Keratinocyte (primary cell): ENCODE results near the gene SYNE1. TPM values are rescaled to one million over a fixed set of nuclear protein-coding genes. Genes with fewer than 3 reads are reported as not detected.
A peak's percentile ranks its signal among the peaks of the same experiment; 100 is the strongest.

Experiments used
- DNase-seq: peaks from one replicate; pipeline ENCODE4 v3.0.0-alpha.2; 2011; ENCODE audit warnings: low read depth, missing footprints, low spot score
- FAIRE-seq: peaks from 2 replicates; lab custom pipeline; 2011; peaks lifted over from hg19 to GRCh38; lab: Jason Lieb, UNC
- H2AFZ ChIP-seq: 2 replicates; pipeline ENCODE4 v1.6.0; 2012; ENCODE audit warnings: low read length, control low read depth, inconsistent platforms; ENCODE audit not compliant: control insufficient read depth
- H3K27ac ChIP-seq: 2 replicates; pipeline ENCODE4 v1.5.1; 2011; ENCODE audit warnings: low read length; ENCODE audit not compliant: control insufficient read depth, insufficient read depth
- H3K27me3 ChIP-seq: 3 replicates; pipeline ENCODE4 v1.6.0; 2011; ENCODE audit warnings: low read length; ENCODE audit not compliant: control insufficient read depth, insufficient read depth; ENCODE audit errors: extremely low read depth
- H3K36me3 ChIP-seq, 2 experiments: 2 replicates in 1 of 2; 3 replicates in 1 of 2; pipeline ENCODE4 v1.5.1; 2011; ENCODE audit warnings: low read length in 2 of 2, mild to moderate bottlenecking in 1 of 2; ENCODE audit not compliant: control insufficient read depth in 2 of 2, insufficient read depth in 2 of 2; ENCODE audit errors: extremely low read depth in 1 of 2
- H3K4me1 ChIP-seq: 3 replicates; pipeline ENCODE4 v1.5.1; 2011; ENCODE audit warnings: low read length; ENCODE audit not compliant: control insufficient read depth, insufficient read depth; ENCODE audit errors: extremely low read depth
- H3K4me2 ChIP-seq: 3 replicates; pipeline ENCODE4 v1.6.0; 2011; ENCODE audit warnings: low read depth, low read length; ENCODE audit not compliant: control insufficient read depth, insufficient read depth; ENCODE audit errors: extremely low read depth
- H3K4me3 ChIP-seq, 3 experiments: fragments of 200-600 bp in 1 of 3; sonication (generic) in 1 of 3; 2 replicates in 2 of 3; 3 replicates in 1 of 3; pipeline ENCODE4 v1.5.1; 2011 to 2016; ENCODE audit warnings: low read length in 3 of 3, mild to moderate bottlenecking in 3 of 3, control low read depth in 2 of 3, inconsistent platforms in 1 of 3, low read depth in 1 of 3, mixed read lengths in 1 of 3, mixed run types in 1 of 3, moderate library complexity in 1 of 3; ENCODE audit not compliant: control insufficient read depth in 2 of 3, insufficient read depth in 2 of 3; ENCODE audit errors: extremely low read depth in 1 of 3
- H3K79me2 ChIP-seq: 2 replicates; pipeline ENCODE4 v1.6.0; 2012; ENCODE audit warnings: low read length; ENCODE audit not compliant: control insufficient read depth, insufficient read depth
- H3K9ac ChIP-seq: 3 replicates; pipeline ENCODE4 v1.6.0; 2011; ENCODE audit warnings: low read length; ENCODE audit not compliant: control insufficient read depth, insufficient read depth; ENCODE audit errors: extremely low read depth
- H3K9me1 ChIP-seq: 3 replicates; pipeline ENCODE4 v1.6.0; 2011; ENCODE audit warnings: low read length; ENCODE audit not compliant: control insufficient read depth, insufficient read depth; ENCODE audit errors: extremely low read depth
- H3K9me3 ChIP-seq: 2 replicates; pipeline ENCODE4 v1.5.1; 2012; ENCODE audit warnings: low read depth, low read length; ENCODE audit not compliant: control insufficient read depth
- H4K20me1 ChIP-seq: 3 replicates; pipeline ENCODE4 v1.6.0; 2011; ENCODE audit warnings: low read length; ENCODE audit not compliant: control insufficient read depth, insufficient read depth; ENCODE audit errors: extremely low read depth
- EZH2 ChIP-seq: IDR thresholded peaks from one replicate; pipeline ENCODE4 v1.6.1; 2012; ENCODE audit warnings: inconsistent platforms, mild to moderate bottlenecking, low read length, moderate library complexity
- dilution Hi-C: fragments of 300-500 bp; cut with MboI; formaldehyde crosslinking; loops from one replicate; pipeline ENCODE4 v1.7.0; 2020; ENCODE audit warnings: low sequenced_read_pairs; ENCODE audit not compliant: extremely low pct_ligation_motif_present
- polyA plus RNA-seq, 5 experiments: library from polyadenylated mRNA; depleted of rRNA in 3 of 5; stranded (reverse) in 3 of 5; stranded (forward) in 1 of 5; unstranded in 1 of 5; fragments of >200 nt; gene quantifications; 1 replicate in 1 of 5; 2 replicates in 3 of 5; 3 replicates in 1 of 5; pipeline versions ENCODE4 v1.2.1 to v1.2.3, GENCODE V29; 2011 to 2012; ENCODE audit warnings: missing spikeins in 2 of 5, low read depth in 1 of 5, low replicate concordance in 1 of 5
- TF ChIP-seq, protein P1 (sequence below), 3 experiments: IDR thresholded peaks in 1 of 3; conservative IDR thresholded peaks in 1 of 3; optimal IDR thresholded peaks in 1 of 3; 2 replicates in 2 of 3; 3 replicates in 1 of 3; pipeline versions ENCODE3 to v1.5.1; 2011; ENCODE audit warnings: low read length in 3 of 3, mild to moderate bottlenecking in 3 of 3, moderate library complexity in 2 of 3, control low read depth in 1 of 3, inconsistent platforms in 1 of 3; ENCODE audit not compliant: insufficient read depth in 2 of 3; ENCODE audit errors: extremely low read depth in 1 of 3

Gene SYNE1
- polyA plus RNA-seq, 1 donor (not counting 4 experiments of a cell fraction or from before 2014, with no cell fraction given): 4.0 TPM

DNA sequence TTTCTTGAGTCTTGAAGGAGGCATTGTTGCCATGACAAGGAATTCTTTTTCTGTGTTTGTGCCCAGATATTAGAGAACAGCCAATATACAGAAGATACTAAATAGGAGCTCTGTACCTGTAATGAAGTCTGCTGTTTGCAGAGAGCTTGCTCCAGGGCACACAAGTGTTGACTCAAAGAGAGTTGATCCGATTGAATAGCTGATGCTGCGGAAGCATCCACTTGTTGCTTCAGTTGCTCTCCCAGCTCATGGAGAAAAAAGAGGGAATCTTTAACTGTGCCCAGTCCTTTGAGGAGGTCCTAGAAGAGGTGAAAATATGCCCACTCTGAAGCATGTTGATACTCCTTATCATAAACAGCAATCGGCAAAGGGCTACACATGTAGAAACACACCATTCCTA lies 418.3 kb downstream of the SYNE1 start:
- H3K79me2 ChIP-seq: no peaks in the 10 kb centered on the region
- H3K9me3 ChIP-seq: peaks cover 12% of the 10 kb centered on the region
- H3K9me1 ChIP-seq: no peaks in the 10 kb centered on the region
- DNase-seq (no peak), FAIRE-seq (peak; percentile 39)
- TF ChIP-seq EZH2: no peak
- TF ChIP-seq, protein P1, sequence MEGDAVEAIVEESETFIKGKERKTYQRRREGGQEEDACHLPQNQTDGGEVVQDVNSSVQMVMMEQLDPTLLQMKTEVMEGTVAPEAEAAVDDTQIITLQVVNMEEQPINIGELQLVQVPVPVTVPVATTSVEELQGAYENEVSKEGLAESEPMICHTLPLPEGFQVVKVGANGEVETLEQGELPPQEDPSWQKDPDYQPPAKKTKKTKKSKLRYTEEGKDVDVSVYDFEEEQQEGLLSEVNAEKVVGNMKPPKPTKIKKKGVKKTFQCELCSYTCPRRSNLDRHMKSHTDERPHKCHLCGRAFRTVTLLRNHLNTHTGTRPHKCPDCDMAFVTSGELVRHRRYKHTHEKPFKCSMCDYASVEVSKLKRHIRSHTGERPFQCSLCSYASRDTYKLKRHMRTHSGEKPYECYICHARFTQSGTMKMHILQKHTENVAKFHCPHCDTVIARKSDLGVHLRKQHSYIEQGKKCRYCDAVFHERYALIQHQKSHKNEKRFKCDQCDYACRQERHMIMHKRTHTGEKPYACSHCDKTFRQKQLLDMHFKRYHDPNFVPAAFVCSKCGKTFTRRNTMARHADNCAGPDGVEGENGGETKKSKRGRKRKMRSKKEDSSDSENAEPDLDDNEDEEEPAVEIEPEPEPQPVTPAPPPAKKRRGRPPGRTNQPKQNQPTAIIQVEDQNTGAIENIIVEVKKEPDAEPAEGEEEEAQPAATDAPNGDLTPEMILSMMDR (optimal IDR thresholded peaks at IDR 0.05 in 1 of 3, IDR thresholded peaks at IDR 0.05 in 1 of 3, conservative IDR thresholded peaks at IDR 0.05 in 1 of 3; ENCODE audit: extremely low read depth in 1 of 3, insufficient read depth in 2 of 3, low read length in 3 of 3): no peak
- H2AFZ ChIP-seq: no peak overlapping the region
- no peak overlapping the region for H3K4me3 ChIP-seq
- H3K4me1 ChIP-seq: no peaks in the 10 kb centered on the region
- H3K4me2 ChIP-seq: no peak overlapping the region
- no peaks in the 10 kb centered on the region for H3K27me3 ChIP-seq
- H4K20me1 ChIP-seq: no peaks in the 10 kb centered on the region
- dilution Hi-C loops: no loop called here
- H3K9ac ChIP-seq: no peak overlapping the region
- peaks cover 0 to 4% of the 10 kb centered on the region in 2 experiments for H3K36me3 ChIP-seq
- H3K27ac ChIP-seq: no peak overlapping the region

DNA sequence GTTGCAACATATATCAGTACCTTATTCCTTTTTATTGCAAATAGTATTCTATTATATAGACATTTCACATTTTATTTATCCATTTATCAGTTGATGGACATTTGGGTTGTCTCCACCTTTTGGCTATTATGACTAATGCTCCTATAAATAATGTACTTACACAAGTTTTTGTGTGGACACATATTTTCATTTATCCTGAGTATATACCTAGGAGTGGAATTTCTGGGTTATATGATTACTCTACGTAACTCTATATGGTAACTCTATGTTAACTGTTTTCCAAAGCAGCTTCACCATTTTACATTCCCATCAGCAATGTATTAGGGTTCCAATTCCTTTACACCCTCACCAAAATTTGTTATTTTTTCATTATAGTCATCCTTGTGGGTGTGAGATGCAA lies 424.7 kb downstream of the SYNE1 start:
- no peak overlapping the region for H3K27ac ChIP-seq
- peaks cover under 1 to 2% of the 10 kb centered on the region in 2 experiments for H3K36me3 ChIP-seq

More for the DNA sequence above, 424.7 kb downstream of the SYNE1 start:
- no peaks in the 10 kb centered on the region for H3K79me2 ChIP-seq
- no peak overlapping the region for H3K4me2 ChIP-seq
- no peaks in the 10 kb centered on the region for H3K9me1 ChIP-seq
- H3K4me3 ChIP-seq: no peak overlapping the region
- FAIRE-seq (no peak), DNase-seq (no peak)
- no peak overlapping the region for H3K9ac ChIP-seq
- no peaks in the 10 kb centered on the region for H3K27me3 ChIP-seq
- H3K9me3 ChIP-seq: no peaks in the 10 kb centered on the region
- no peaks in the 10 kb centered on the region for H3K4me1 ChIP-seq
- dilution Hi-C loops: no loop called here
- no peaks in the 10 kb centered on the region for H4K20me1 ChIP-seq
- TF ChIP-seq EZH2: no peak
- TF ChIP-seq, protein P1 (optimal IDR thresholded peaks at IDR 0.05 in 1 of 3, IDR thresholded peaks at IDR 0.05 in 1 of 3, conservative IDR thresholded peaks at IDR 0.05 in 1 of 3; ENCODE audit: extremely low read depth in 1 of 3, insufficient read depth in 2 of 3, low read length in 3 of 3): no peak
- H2AFZ ChIP-seq: no peak overlapping the region
